Measurements from ENCODE around the gene TCFL5. TPM values are rescaled to one million over a fixed set of nuclear protein-coding genes. Genes with fewer than 3 reads are reported as not detected.

The TCFL5 gene
- total and polyA plus RNA-seq, 12 donors = 2.5 to 8.3 (median 6.4) TPM

DNA sequence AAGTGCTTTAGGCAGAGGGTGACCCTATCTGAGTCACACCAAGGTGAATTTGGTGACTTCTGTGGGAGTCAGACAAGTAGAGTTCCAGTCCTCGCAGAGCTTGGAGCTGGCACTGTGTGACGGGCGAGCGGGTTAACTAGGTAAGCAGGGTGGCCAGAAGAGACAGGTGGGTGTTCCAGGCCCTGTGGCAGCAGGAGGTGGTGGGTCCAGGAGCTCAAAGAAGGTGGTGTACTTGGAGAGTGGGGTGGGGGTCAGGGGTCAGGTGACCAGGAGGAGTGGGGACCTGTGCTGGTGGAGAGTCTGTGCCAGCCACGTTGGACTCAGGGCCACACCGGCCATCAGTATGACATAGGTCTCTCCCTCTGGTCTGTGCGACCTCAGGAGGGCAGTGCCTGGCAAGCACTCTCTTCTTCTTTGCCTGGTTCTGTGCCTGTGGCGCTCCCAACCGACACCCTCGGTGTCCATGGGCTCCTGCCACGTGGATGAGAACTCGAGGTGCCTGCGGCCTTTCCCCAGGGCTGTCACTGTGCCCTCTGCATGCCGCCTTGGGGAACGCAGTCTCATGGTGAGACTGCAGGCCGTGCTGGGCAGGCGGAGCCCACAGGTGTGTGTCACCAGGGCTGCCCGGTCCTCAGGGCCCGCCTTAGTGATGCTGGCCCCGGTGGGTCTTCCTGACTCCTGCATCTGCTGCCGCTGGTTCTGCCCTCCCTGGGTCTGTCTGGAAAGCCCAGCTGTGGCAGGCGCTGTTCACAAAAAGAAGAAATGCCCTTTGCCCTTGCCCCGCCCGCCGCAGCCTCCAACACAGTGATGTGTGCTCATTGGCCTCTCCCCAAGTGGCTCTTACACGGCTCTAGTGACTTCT is 63.7 kb downstream of the TCFL5 start:
- 85 to 91% methylated on average over 26 of the region's 26 CpGs for WGBS, 2 donors
- ATAC-seq (no peak), DNase-seq (no peak)
- Histone ChIP-seq H3K9me3 (no peaks in the 10 kb centered on the region), H3K4me3 (peak overlapping the region in 4 of 10 donors; percentile 65 to 74 (median 72)), H3K27me3 (no peaks in the 10 kb centered on the region), H3K27ac (peak overlapping the region in 6 of 10 donors; percentile 31 to 75 (median 57)), H3K4me1 (peaks cover 11 to 60% (median 51%) of the 10 kb centered on the region in 9 donors), H3K36me3 (peaks cover 0 to 44% (median 9%) of the 10 kb centered on the region in 9 donors)
- TF ChIP-seq, protein P1, sequence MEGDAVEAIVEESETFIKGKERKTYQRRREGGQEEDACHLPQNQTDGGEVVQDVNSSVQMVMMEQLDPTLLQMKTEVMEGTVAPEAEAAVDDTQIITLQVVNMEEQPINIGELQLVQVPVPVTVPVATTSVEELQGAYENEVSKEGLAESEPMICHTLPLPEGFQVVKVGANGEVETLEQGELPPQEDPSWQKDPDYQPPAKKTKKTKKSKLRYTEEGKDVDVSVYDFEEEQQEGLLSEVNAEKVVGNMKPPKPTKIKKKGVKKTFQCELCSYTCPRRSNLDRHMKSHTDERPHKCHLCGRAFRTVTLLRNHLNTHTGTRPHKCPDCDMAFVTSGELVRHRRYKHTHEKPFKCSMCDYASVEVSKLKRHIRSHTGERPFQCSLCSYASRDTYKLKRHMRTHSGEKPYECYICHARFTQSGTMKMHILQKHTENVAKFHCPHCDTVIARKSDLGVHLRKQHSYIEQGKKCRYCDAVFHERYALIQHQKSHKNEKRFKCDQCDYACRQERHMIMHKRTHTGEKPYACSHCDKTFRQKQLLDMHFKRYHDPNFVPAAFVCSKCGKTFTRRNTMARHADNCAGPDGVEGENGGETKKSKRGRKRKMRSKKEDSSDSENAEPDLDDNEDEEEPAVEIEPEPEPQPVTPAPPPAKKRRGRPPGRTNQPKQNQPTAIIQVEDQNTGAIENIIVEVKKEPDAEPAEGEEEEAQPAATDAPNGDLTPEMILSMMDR (IDR thresholded peaks at IDR 0.05) = no peak
- intact Hi-C loops (cut with DNase I) = loop anchor here in 3 of 10 donors (5.0 to 10.0 kb wide), 3 partner anchors 293 to 656 kb away; partner anchors contain the start of genes CABLES2 (in 2 of the 3), PSMA7 (in 1 of the 3) and SS18L1 (in 1 of the 3)

DNA sequence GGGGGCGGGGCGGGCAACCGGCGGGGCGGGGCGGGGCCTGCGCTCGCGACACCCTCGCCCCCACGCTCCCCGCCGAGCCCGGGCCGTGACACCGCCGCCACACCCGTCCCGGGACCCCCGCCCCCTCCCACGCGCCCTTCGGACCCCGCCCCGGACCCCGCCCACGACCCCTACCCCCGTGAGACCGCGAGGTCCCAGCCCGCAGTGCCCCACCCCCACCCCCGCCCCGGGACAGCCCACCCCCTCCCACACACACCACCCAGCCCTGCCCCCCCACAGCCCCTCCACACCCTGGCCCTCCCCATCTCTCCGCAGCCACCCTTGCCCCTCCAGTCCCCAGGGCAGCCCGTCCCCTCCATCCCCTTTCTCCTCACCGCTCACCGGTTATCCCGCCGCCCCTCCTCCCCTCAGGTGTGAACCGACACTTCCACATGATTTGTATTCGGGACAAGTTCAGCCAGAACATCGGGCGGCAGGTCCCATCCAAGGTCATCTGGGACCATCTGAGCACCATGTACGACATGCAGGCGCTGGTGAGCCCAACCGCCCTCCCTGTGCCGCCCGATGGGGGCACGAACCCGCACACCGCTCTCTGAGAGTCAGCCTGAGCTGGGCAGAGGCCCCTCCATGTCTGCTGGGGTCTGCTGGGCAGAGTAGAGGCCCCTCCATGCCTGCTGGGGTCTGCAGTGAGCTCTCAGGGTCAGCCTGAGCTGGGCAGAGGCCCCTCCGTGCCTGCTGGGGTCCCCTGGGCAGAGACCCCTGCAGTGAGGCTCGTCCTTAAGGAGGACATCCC is 64.7 kb downstream of the TCFL5 start:
- Histone ChIP-seq H3K27me3 (no peaks in the 10 kb centered on the region), H3K9me3 (no peaks in the 10 kb centered on the region), H3K4me3 (peak overlapping the region; percentile 21 to 97 (median 69)), H3K4me1 (peaks cover 11 to 53% (median 44%) of the 10 kb centered on the region in 9 donors), H3K36me3 (peaks cover 0 to 44% (median 9%) of the 10 kb centered on the region in 9 donors), H3K27ac (peak overlapping the region; percentile 68 to 96 (median 92))
- WGBS, 2 donors = 16 to 35% methylated on average over 17 to 50 of the region's 53 CpGs
- ATAC-seq (peak in 1 of 8 donors; percentile 5), DNase-seq (no peak)
- intact Hi-C loops (cut with DNase I) = loop anchor here in 3 of 10 donors (5.0 to 10.0 kb wide), 3 partner anchors 292 to 655 kb away; partner anchors contain the start of genes CABLES2 (in 2 of the 3), PSMA7 (in 1 of the 3) and SS18L1 (in 1 of the 3)
- TF ChIP-seq, protein P1 (IDR thresholded peaks at IDR 0.05) = no peak

DNA sequence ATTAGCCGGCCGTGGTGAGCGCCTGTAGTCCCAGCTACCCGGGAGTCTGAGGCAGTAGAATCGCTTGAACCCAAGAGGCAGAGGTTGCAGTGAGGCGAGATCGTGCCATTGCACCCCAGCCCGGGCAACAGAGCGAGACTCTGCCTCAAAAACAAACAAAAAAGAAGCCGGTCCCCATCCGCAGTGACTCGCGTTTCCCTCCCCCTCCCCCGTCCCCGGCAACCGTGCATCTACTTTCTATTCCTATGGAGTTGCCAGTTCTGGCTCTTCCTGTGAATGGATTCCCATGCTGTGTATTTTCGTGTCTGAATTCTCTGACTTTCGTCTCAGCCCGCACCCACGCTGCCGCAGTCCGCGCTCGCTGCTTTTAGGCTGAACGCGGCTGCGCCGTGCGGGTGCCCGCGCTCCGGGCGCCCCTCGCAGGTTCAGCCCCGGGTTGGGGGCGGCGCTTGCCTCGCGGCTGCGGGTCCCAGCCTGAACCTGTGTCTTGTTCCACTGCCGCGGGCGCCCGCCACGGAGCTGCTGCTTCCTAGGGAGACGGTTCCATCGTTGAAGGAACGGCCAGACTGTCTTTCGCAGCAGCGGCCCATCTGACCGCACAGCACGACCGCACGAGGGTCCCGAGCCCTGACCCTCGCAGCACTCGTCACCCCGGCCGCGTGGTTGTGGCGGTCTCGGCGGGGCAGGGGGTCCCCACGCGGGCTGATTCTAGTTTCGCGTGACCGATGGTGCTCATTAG is 66.4 kb downstream of the TCFL5 start:
- ATAC-seq (peak in 3 of 8 donors; percentile 3 to 12 (median 4)), DNase-seq (peak in 1 of 2 donors; percentile 52)
- 0 to 1% methylated on average over 68 of the region's 68 CpGs for WGBS, 2 donors
- H3K9me3 ChIP-seq = no peaks in the 10 kb centered on the region
- peak overlapping the region; percentile 14 to 97 (median 69) for H3K4me3 ChIP-seq
- peak overlapping the region; percentile 70 to 96 (median 91) for H3K27ac ChIP-seq
- H3K27me3 ChIP-seq = no peaks in the 10 kb centered on the region
- intact Hi-C loops (cut with DNase I) = loop anchor here in 3 of 10 donors (5.0 to 10.0 kb wide), 3 partner anchors 290 to 653 kb away; partner anchors contain the start of genes CABLES2 (in 2 of the 3), PSMA7 (in 1 of the 3) and SS18L1 (in 1 of the 3)
- H3K36me3 ChIP-seq = peaks cover 0 to 32% (median 3%) of the 10 kb centered on the region in 9 donors
- TF ChIP-seq, protein P1 (IDR thresholded peaks at IDR 0.05) = no peak
- peaks cover 6 to 50% (median 38%) of the 10 kb centered on the region in 9 donors for H3K4me1 ChIP-seq

Measured in heart right ventricle (tissue), 16 donors.